ENCODE measurements around the gene POU2F3. TPM values are rescaled to one million over a fixed set of nuclear protein-coding genes. Genes with fewer than 3 reads are reported as not detected.

POU2F3 gene
- total and polyA plus RNA-seq, 2 of the 4 experiments (the other 2 are of a cell fraction), result under 0.01 to 0.09 TPM

- CTCF ChIA-PET, result interaction anchor here (0.7 to 2.0 kb wide), 2 partner anchors 44 to 79 kb away, joined by 4 to 8 read pairs; no protein-coding TSS in a partner anchor
- no peak overlapping the region for H3K4me3 ChIP-seq (ENCODE audit: insufficient read depth, low read depth, low read length)
Measured at GRCh38 chr11:120223793-120224192, 16.1 kb upstream of the POU2F3 start.

More at GRCh38 chr11:120223793-120224192, 16.1 kb upstream of the POU2F3 start:
- no CpG with 5 or more reads among the region's 1 CpG for WGBS, 2 experiments (ENCODE audit: extremely low coverage in 2 of 2, insufficient read length in 1 of 2)
- TF ChIP-seq FOS (IDR thresholded peaks at IDR 0.05; ENCODE audit: low read depth, low read length), result no peak
- no peak for TF ChIP-seq CTCF (conservative IDR thresholded peaks at IDR 0.05; ENCODE audit: low read depth, low read length)
- no peak for TF ChIP-seq RAD21 (IDR thresholded peaks at IDR 0.05; ENCODE audit: low read length)
- TF ChIP-seq CEBPB (IDR thresholded peaks at IDR 0.05; ENCODE audit: low read depth, low read length), result no peak
- TF ChIP-seq SMC3 (IDR thresholded peaks at IDR 0.05; ENCODE audit: low read depth, low read length), result no peak
- no peak for TF ChIP-seq CHD1 (IDR thresholded peaks at IDR 0.05; ENCODE audit: low read depth, low read length)
- TF ChIP-seq MAZ (IDR thresholded peaks at IDR 0.05; ENCODE audit: borderline replicate concordance, low read depth, low read length), result no peak
- no peak for TF ChIP-seq ELK1 (IDR thresholded peaks at IDR 0.05; ENCODE audit: borderline replicate concordance, low read depth, low read length)
- TF ChIP-seq RFX5 (IDR thresholded peaks at IDR 0.05; ENCODE audit: low read depth, low read length), result no peak
- no peak for TF ChIP-seq NFE2L2 (IDR thresholded peaks at IDR 0.05; ENCODE audit: low read depth, low read length)
- TF ChIP-seq MXI1 (IDR thresholded peaks at IDR 0.05; ENCODE audit: borderline replicate concordance, low read depth, low read length), result no peak
- no peak for TF ChIP-seq POLR2A (IDR thresholded peaks at IDR 0.05; ENCODE audit: low read depth, low read length)
- TF ChIP-seq BHLHE40 (IDR thresholded peaks at IDR 0.05; ENCODE audit: low read depth, low read length), result no peak
- no peak for TF ChIP-seq MAFK (IDR thresholded peaks at IDR 0.05; ENCODE audit: low read depth, low read length)
- no peak for TF ChIP-seq USF2 (IDR thresholded peaks at IDR 0.05; ENCODE audit: low read depth, low read length)
- TF ChIP-seq RCOR1 (IDR thresholded peaks at IDR 0.05; ENCODE audit: insufficient replicate concordance, low read length), result no peak
- no peak overlapping the region for H4K5ac ChIP-seq (ENCODE audit: low read depth, low read length)
- no peak for DNase-seq
- no peak overlapping the region for H2AK9ac ChIP-seq (replicated peaks; ENCODE audit: low read depth, low read length, poor library complexity)
- no peak overlapping the region for H3K4me2 ChIP-seq (ENCODE audit: low read depth, low read length)
- intact Hi-C loops (cut with micrococcal nuclease), result no loop called here
- POLR2A ChIA-PET (ENCODE audit: unreplicated experiment), result no interaction called here
- H3K4me1 ChIP-seq (ENCODE audit: control insufficient read depth, insufficient read depth, low read length), result peaks cover 3% of the 10 kb centered on the region; the same call in 1 of the 2 replicates
- no peak overlapping the region for H3K9ac ChIP-seq (ENCODE audit: low read depth, low read length)
- peaks cover 7% of the 10 kb centered on the region; the same call in 1 of the 2 replicates for H3K36me3 ChIP-seq (ENCODE audit: control insufficient read depth, insufficient read depth, low read length)
- no peak overlapping the region for H3K18ac ChIP-seq (ENCODE audit: low read depth, low read length)
- H2BK5ac ChIP-seq (ENCODE audit: low read depth, low read length, poor library complexity, severe bottlenecking), result no peak overlapping the region
- dilution Hi-C loops (cut with HindIII; ENCODE audit: low sequenced_read_pairs, unreplicated experiment), result no loop called here
- no peak overlapping the region for H4K91ac ChIP-seq (ENCODE audit: insufficient read depth, low read depth, low read length)
- no peaks in the 10 kb centered on the region for H3K9me3 ChIP-seq (ENCODE audit: control insufficient read depth, insufficient read depth, low read length)
- no peak for ATAC-seq (ENCODE audit: low read depth)
- H2AK5ac ChIP-seq (ENCODE audit: low read depth, low read length), result no peak overlapping the region
- peaks cover 15% of the 10 kb centered on the region for H4K20me1 ChIP-seq (ENCODE audit: insufficient read depth, low read length)
- H3K79me1 ChIP-seq (ENCODE audit: low read depth in 1 of 2, low read length in 2 of 2), result peaks cover 3 to 19% of the 10 kb centered on the region in 2 experiments; a peak in 2 of 4 replicates
- no peak overlapping the region for H3K27ac ChIP-seq (ENCODE audit: insufficient read depth, low read length)
- no peak overlapping the region for H3K4ac ChIP-seq (ENCODE audit: low read depth, low read length)
- no peak overlapping the region for H2BK20ac ChIP-seq (ENCODE audit: low read depth, low read length)
- no peak overlapping the region for H2BK15ac ChIP-seq (ENCODE audit: low read depth, low read length)
- no peaks in the 10 kb centered on the region for H3K27me3 ChIP-seq (ENCODE audit: control insufficient read depth, insufficient read depth, low read length)
- H3K23ac ChIP-seq (ENCODE audit: low read depth, low read length), result no peak overlapping the region
- no peak overlapping the region for H3K56ac ChIP-seq (ENCODE audit: extremely low read depth, insufficient read depth, low read length)
- no peak overlapping the region for H2BK120ac ChIP-seq (ENCODE audit: low read depth, low read length)
- H3K14ac ChIP-seq (replicated peaks; ENCODE audit: low read depth, low read length), result no peak overlapping the region
- in situ Hi-C loops (cut with MboI; ENCODE audit: low sequenced_read_pairs), result no loop called here
- H2AFZ ChIP-seq (replicated peaks; ENCODE audit: low read length, poor library complexity), result no peak overlapping the region
- BruUV-seq (replicated peaks), result no TSS peak
- no peak overlapping the region for H4K8ac ChIP-seq (ENCODE audit: low read depth in 2 of 2, low read length in 2 of 2)
- peaks cover 14% of the 10 kb centered on the region for H3K9me1 ChIP-seq (ENCODE audit: insufficient read depth, low read length)
